Breast epithelium (tissue), 3 donors: Measurements from ENCODE around the gene BMS1.

Experiments
- CTCF ChIP-seq, 3 donors: fragments of 450-650 bp; IDR thresholded peaks; one replicate each; pipeline ENCODE4 v1.5.1; 2016 to 2017; ENCODE audit warnings: antibody characterized with exemption in 3 of 3, mild to moderate bottlenecking in 3 of 3, moderate library complexity in 3 of 3
- POLR2AphosphoS5 ChIP-seq, 3 donors: sonication (generic); formaldehyde crosslinking; IDR thresholded peaks; one replicate each; pipeline ENCODE4 v1.6.1; 2017; ENCODE audit warnings: antibody characterized with exemption in 3 of 3

DNA sequence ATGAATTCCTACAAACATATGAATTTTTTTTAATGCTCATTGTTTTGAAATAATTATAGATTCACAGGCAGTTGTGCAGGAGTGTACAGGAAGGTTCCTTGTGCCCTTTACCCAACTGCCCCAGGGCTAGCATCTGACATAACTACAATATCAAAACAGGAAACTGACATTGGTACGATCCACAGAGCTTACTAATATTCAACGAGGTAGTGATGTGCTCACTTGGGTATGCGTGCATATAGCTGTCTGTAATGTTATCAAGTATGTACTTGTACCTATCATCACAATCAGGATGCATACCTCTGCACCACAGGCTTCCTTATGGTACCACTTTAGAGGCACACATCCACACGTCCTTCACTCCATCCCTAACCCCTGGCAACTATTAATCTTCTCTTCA lies 68.3 kb downstream of the BMS1 start:
- TF ChIP-seq CTCF (IDR thresholded peaks at IDR 0.05), result no peak
- no peak for TF ChIP-seq POLR2AphosphoS5 (IDR thresholded peaks at IDR 0.05)
